Head of caudate nucleus (tissue), 42 donors: Measurements from ENCODE around the gene LCT.

Source experiments
- DNase-seq, 42 donors: peaks; one replicate each; pipeline versions ENCODE4 v3.0.0 to v3.0.0-alpha.2; 2020 to 2021; ENCODE audit warnings: mixed read lengths in 7 of 42
- intact Hi-C: fragments of 100-400 bp; cut with DNase I; formaldehyde crosslinking; loops from one replicate; pipeline ENCODE4 v1.15.0; 2022

LCT gene

DNA sequence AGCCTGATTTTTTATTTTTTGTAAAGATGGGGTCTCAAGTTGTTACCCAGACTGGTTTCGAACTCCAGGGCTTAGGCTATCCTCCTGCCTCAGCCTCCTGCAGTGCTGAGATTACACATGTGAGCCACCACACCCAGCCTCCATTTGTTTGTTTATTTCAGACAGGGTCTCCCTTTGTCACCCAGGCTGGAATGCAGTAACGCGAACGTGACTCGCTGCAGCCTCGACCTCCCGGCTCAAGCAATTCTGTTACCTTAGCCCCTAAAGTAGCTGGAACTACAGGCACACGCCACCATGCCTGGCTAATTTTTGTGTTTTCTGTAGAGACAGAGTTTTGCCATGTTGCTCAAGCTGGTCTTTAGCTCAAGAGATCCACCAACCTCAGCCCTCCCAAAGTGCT is 68.1 kb downstream of the LCT start:
- no peak for DNase-seq
- intact Hi-C loops, result no loop called here

GRCh38 chr2:135762530-135762929 is 74.5 kb downstream of the LCT start:
- intact Hi-C loops, result no loop called here
- DNase-seq, result no peak

DNA sequence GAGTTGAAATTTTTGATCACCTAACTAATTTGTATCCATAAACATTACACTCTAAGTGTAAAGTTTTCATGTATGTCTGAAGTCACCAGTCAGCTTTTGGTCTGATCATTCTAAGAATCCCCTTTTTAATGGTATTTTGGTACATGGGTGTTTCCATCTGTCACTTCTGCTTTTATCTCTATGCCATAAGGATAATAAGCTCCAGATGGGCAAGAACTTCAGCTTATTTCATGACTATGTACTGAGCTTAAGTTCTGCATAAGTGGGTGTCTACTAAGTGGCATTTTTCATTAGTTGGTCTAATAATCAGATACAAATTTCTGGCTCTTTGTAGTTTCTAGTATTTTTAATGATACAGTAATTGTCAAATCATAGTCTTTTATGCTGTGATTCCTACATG is 75.0 kb downstream of the LCT start:
- intact Hi-C loops, result no loop called here
- DNase-seq, result no peak

DNA sequence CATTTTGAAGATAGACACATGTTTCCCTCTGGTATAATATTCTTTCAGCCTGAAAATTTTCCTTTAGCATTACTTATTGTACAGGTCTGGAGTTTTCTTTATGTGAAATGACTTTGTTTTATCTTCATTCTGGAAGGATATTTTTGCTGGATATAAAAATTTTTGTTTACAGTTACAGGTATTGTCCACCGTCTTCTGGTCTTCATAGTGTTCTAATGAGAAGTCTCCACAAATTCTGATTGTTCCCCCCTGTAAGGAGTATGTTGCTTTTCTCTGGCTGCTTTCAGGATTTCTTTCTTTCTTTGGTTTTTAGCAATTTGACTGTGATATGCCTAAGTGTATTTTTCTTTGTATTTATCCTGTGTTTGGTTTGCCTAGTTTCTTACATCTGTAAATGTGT is 80.3 kb downstream of the LCT start:
- intact Hi-C loops, result no loop called here
- DNase-seq, result no peak

- DNase-seq, result no peak
- intact Hi-C loops, result no loop called here
Measured at GRCh38 chr2:135755573-135755972, 81.4 kb downstream of the LCT start.

DNA sequence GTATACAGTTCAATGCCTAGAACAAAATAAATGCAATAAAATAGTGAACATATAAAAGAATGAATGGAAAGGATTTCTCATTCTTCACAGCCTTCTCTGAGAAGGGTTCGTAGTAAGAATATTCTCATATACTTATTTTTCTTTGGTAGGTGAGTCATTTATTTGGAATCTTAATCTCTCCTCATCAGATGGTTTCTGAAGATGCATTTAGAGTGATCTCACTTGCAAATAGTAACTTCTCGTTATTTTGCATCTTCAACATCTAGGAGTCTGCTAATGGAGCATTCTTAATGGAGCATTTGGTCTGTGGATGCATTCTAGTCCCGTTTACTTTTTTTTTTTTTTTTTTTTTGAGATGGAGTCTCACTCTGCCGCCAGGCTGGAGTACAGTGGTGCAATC is 91.4 kb downstream of the LCT start:
- intact Hi-C loops, result no loop called here
- DNase-seq, result no peak

DNA sequence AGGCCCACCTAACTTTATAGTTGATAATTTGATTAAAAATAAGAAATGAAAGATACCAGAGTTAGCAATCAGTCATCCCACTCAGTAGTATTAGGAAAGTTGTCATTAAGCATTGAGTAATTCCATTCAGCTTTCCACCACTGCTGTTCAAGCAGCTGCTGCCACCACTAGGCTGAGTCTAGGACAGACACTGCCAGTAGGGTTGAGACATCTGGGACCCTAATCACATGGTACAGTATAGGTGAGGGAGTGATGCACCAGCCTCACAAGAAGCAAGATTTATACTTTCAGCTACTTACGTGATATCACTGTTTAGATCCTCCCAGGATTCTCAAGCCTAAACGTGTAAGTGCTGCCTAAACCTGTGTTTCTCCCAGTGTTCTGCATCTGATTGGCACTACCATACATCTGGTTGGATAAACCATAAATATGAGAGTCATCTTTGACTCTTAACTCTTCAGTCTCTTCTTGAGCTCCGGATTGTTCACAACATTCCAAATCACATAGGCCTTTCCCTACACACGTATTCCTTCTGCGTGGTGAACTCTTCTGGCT is 92.1 kb downstream of the LCT start:
- intact Hi-C loops, result loop anchor here (5.0 kb wide), 2 partner anchors 213 to 693 kb away; partner anchors contain the start of genes R3HDM1, RAB3GAP1 and ZRANB3
- DNase-seq, result peak in 17 of 42 donors; percentile 8 to 61 (median 17)

DNA sequence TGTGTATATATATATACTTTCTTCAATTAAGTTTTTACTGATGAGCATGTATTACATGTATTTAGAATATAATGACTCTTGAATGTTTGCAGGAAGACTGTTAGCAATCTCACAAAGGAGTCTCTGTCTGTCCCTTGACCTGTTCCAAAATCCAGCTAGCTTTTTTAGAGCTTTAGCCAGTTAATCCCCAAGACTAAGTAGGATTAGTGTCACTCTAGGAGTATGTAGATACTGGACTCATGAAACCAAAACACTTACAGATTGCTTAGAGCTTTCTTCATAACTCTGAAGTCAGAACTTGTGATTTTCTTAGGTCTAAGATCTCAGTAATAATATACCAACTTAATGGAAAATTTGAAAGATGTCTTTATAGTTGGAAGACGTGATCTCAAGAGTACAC is 93.1 kb downstream of the LCT start:
- intact Hi-C loops, result loop anchor here (5.0 kb wide), 2 partner anchors 212 to 692 kb away; partner anchors contain the start of genes R3HDM1, RAB3GAP1 and ZRANB3
- no peak for DNase-seq

DNA sequence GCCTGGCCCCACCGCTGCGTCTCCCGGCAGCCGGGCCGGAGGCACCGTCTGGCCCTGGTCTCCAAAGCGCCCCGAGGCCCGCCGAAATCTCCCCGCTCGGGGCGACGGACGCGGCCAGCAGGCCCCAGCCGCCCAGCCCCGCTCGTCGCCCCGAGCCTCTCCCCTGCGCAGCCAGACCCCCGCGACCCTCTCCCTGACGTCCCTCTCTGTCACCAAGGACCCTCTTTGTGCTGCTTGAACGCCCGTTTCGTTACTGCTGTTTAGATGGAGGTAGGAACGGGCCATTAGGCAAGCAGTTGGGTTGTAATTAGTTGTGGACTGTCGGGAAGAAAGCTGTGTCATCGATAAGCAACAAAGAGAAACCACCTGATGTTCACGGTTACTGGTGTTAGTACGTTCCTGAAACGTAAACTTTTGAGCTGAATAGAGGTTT is 94.6 kb downstream of the LCT start:
- intact Hi-C loops, result loop anchor here (5.0 kb wide), 2 partner anchors 210 to 690 kb away; partner anchors contain the start of genes R3HDM1, RAB3GAP1 and ZRANB3
- peak in 22 of 42 donors; percentile 4 to 61 (median 28) for DNase-seq

GRCh38 chr2:135741395-135742324 is 95.3 kb downstream of the LCT start, which contains the start of gene UBXN4:
UBXN4 (plus strand) TSS chr2:135741855; CDS start chr2:135741930, 75 bp downstream.
- peak; percentile 91 to 99 (median 97) for DNase-seq
- intact Hi-C loops, result loop anchor here (5.0 kb wide), 2 partner anchors 209 to 689 kb away; partner anchors contain the start of genes R3HDM1, RAB3GAP1 and ZRANB3

DNA sequence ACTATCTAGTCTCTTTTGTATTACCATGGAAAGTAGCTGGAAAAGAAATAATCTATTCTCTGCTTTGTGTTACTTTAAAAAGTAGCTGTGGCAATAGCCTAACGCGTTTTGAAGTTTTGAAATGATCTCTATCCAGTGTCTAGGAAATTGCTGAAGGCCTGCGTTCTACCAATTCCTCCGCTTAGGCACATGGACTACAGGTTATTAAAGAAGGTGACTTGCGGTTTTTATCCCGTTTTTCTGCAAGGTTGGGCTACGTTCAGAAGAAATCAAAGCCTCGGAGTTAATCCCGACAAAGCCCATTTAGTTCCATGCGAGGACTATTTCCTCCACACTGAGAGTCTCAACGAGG is 96.0 kb downstream of the LCT start:
- peak in 1 of 42 donors; percentile 1 for DNase-seq
- intact Hi-C loops, result loop anchor here (5.0 kb wide), 2 partner anchors 209 to 689 kb away; partner anchors contain the start of genes R3HDM1, RAB3GAP1 and ZRANB3

GRCh38 chr2:135740206-135740605 is 96.8 kb downstream of the LCT start:
- DNase-seq, result no peak
- intact Hi-C loops, result loop anchor here (5.0 kb wide), 2 partner anchors 208 to 688 kb away; partner anchors contain the start of genes R3HDM1, RAB3GAP1 and ZRANB3
